CD4-positive, alpha-beta T cell (primary cell): Measurements from ENCODE around the gene APBA2. TPM values are rescaled to one million over a fixed set of nuclear protein-coding genes. Genes with fewer than 3 reads are reported as not detected.

Source experiments
- ATAC-seq: fragments of 200-7000 bp; cut with Tn5 transposase; one replicate; pipeline ENCODE4 v1.10.0; 2022; ENCODE audit warnings: mild to moderate bottlenecking; ENCODE audit not compliant: poor library complexity
- CTCF ChIA-PET: fragments of 350-600 bp; sonication (Branson Sonifier 250); formaldehyde crosslinking; loops from one replicate; lab custom pipeline; 2021; ENCODE audit warnings: antibody characterized with exemption, inconsistent platforms; lab: Charles Lee
- POLR2A ChIA-PET: fragments of 350-600 bp; sonication (Branson Sonifier 250); formaldehyde crosslinking; loops from one replicate; lab custom pipeline; 2021; ENCODE audit warnings: antibody characterized with exemption, inconsistent platforms; lab: Charles Lee
- DNase-seq, 14 experiments: peaks; one replicate each; pipeline ENCODE4 v3.0.0-alpha.2; 2013 to 2020; ENCODE audit warnings: mixed read lengths in 2 of 14
- H3K27ac ChIP-seq, 2 donors: one replicate each; pipeline versions ENCODE4 v1.5.1 to v1.7.0; 2013; ENCODE audit warnings: low read length in 2 of 2, low read depth in 1 of 2, mild to moderate bottlenecking in 1 of 2
- H3K27me3 ChIP-seq, 2 experiments: 1 replicate in 1 of 2; 2 replicates in 1 of 2; pipeline versions ENCODE4 v1.6.1 to v1.7.0; 2013; ENCODE audit warnings: low read length in 2 of 2, control low read depth in 1 of 2, mild to moderate bottlenecking in 1 of 2, moderate library complexity in 1 of 2; ENCODE audit not compliant: insufficient read depth in 2 of 2, control insufficient read depth in 1 of 2
- H3K36me3 ChIP-seq: one replicate; pipeline ENCODE4 v1.6.1; 2013; ENCODE audit warnings: low read length, control low read depth; ENCODE audit not compliant: insufficient read depth
- H3K4me1 ChIP-seq: one replicate; pipeline ENCODE4 v1.6.1; 2013; ENCODE audit warnings: low read length, control low read depth; ENCODE audit not compliant: insufficient read depth
- H3K4me3 ChIP-seq: one replicate; pipeline ENCODE4 v1.5.1; 2013; ENCODE audit warnings: mild to moderate bottlenecking, low read length, moderate library complexity
- H3K9me3 ChIP-seq, 2 experiments: 1 replicate in 1 of 2; 2 replicates in 1 of 2; pipeline versions ENCODE4 v1.6.1 to v1.7.0; 2013; ENCODE audit warnings: low read length in 2 of 2, mild to moderate bottlenecking in 2 of 2, control low read depth in 1 of 2, moderate library complexity in 1 of 2; ENCODE audit not compliant: control insufficient read depth in 1 of 2, insufficient read depth in 1 of 2
- H3K27ac Mint-ChIP-seq: one replicate; pipeline ENCODE4 v1.8.0; 2020; ENCODE audit warnings: mixed read lengths
- H3K27me3 Mint-ChIP-seq: one replicate; pipeline ENCODE4 v1.8.0; 2021; ENCODE audit warnings: mixed read lengths
- H3K36me3 Mint-ChIP-seq: one replicate; pipeline ENCODE4 v1.8.0; 2021; ENCODE audit warnings: low read depth, mixed read lengths
- H3K4me1 Mint-ChIP-seq: one replicate; pipeline ENCODE4 v1.8.0; 2021; ENCODE audit warnings: low read depth, mixed read lengths
- H3K4me3 Mint-ChIP-seq: one replicate; pipeline ENCODE4 v1.8.0; 2020; ENCODE audit warnings: mild to moderate bottlenecking, mixed read lengths
- H3K9me3 Mint-ChIP-seq: one replicate; pipeline ENCODE4 v1.8.0; 2020; ENCODE audit warnings: mixed read lengths
- CTCF ChIP-seq: fragments of 200-600 bp; IDR thresholded peaks from one replicate; pipeline ENCODE4 v1.8.0; 2022; ENCODE audit warnings: antibody characterized with exemption, mild to moderate bottlenecking
- intact Hi-C, 2 experiments: fragments of 100-400 bp; cut with DNase I in 1 of 2; cut with micrococcal nuclease in 1 of 2; formaldehyde crosslinking; loops; one replicate each; pipeline versions ENCODE4 v1.15.1 to v1.9.0; 2023 to 2025; cut with DNase I, micrococcal nuclease
- total RNA-seq, 174 experiments: library from RNA in 2 of 174; stranded (reverse) in 2 of 174; gene quantifications; one replicate each; pipeline ENCODE4 v1.2.3 and lab custom pipeline; 2021 to 2026

Gene APBA2
- total RNA-seq, 2 experiments from 2014 or later = 123 to 126 TPM

GRCh38 chr15:28881170-28881569 lies 4.6 kb upstream of the APBA2 start:
- POLR2A ChIA-PET = no interaction called here

GRCh38 chr15:28881600-28881999 lies 4.2 kb upstream of the APBA2 start:
- no peaks in the 10 kb centered on the region for H3K9me3 Mint-ChIP-seq
- no peak for TF ChIP-seq CTCF
- intact Hi-C loops = no loop called here
- H3K4me1 ChIP-seq = peaks cover 19% of the 10 kb centered on the region
- H3K4me3 ChIP-seq = no peak overlapping the region
- ChIA-PET POLR2A (no interaction called here), CTCF (interaction anchor here (0.9 to 1.1 kb wide), 2 partner anchors 11 to 19 kb away, joined by 3 read pairs; no protein-coding TSS in a partner anchor)
- H3K4me3 Mint-ChIP-seq = no peak overlapping the region
- H3K27ac Mint-ChIP-seq = no peak overlapping the region
- no peaks in the 10 kb centered on the region for H3K27me3 Mint-ChIP-seq
- H3K9me3 ChIP-seq = no peaks in the 10 kb centered on the region
- no peaks in the 10 kb centered on the region for H3K27me3 ChIP-seq
- no peaks in the 10 kb centered on the region for H3K36me3 Mint-ChIP-seq
- no peak overlapping the region for H3K27ac ChIP-seq
- DNase-seq (no peak), ATAC-seq (no peak)
- peaks cover 3% of the 10 kb centered on the region for H3K4me1 Mint-ChIP-seq
- no peaks in the 10 kb centered on the region for H3K36me3 ChIP-seq

More at GRCh38 chr15:28881170-28881569, 4.6 kb upstream of the APBA2 start:
- Histone ChIP-seq H3K9me3 (no peaks in the 10 kb centered on the region), H3K4me1 (peaks cover 23% of the 10 kb centered on the region), H3K4me3 (no peak overlapping the region), H3K27me3 (no peaks in the 10 kb centered on the region), H3K27ac (no peak overlapping the region), H3K36me3 (no peaks in the 10 kb centered on the region)
- ATAC-seq = no peak
- Mint-ChIP-seq H3K36me3 (no peaks in the 10 kb centered on the region), H3K27ac (no peak overlapping the region), H3K4me1 (peaks cover 7% of the 10 kb centered on the region), H3K27me3 (no peaks in the 10 kb centered on the region), H3K9me3 (no peaks in the 10 kb centered on the region), H3K4me3 (no peak overlapping the region)
- TF ChIP-seq CTCF = no peak
- intact Hi-C loops = no loop called here
- DNase-seq = no peak
- CTCF ChIA-PET = interaction anchor here (0.9 to 1.1 kb wide), 2 partner anchors 12 to 19 kb away, joined by 3 read pairs; no protein-coding TSS in a partner anchor

DNA sequence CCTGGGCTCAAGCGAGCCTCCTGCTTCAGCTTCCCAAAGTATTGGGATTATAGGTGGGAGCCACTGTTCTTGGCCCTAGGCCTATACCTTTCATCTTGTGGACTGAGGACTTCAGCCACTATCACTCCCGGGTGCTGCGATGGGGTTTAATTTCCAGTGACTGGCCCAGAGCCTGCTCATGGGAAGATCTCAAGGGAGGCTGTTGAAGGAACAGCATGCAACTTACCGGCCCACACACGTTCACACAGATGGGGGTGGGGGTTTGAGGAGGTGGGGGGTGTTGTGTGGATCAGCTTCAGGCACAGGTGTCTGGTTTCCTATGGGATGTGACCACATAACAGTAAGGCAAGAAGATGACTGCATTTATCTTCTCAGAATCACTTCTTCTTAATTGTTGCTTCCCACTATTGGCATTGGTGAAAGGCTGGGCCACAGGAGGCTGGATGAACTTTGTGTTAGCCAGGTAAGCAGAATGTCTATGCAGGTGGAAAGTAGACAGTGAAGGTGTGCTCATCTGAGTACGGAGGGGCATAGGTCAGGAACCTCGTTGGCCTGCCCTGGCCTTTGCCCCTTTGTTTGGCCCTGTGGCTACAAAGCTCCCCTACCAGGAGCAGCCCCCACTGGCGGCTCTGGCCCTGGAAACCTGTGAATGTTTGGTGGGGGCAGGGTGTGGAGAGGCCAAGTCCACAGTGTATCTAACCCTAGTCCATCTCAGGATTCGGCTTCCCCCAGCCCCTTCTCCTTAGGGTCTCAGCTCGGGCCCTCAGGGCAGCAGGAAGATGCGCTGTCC lies 1.4 kb upstream of the APBA2 start:
- H3K27ac ChIP-seq = no peak overlapping the region
- H3K27me3 Mint-ChIP-seq = no peaks in the 10 kb centered on the region
- ChIA-PET POLR2A (no interaction called here), CTCF (interaction anchor here (1.9 kb wide), 1 partner anchor 54 kb away, joined by 4 read pairs; no protein-coding TSS in a partner anchor)
- H3K27me3 ChIP-seq = peaks cover 0 to 2% of the 10 kb centered on the region in 2 experiments
- peaks cover 42% of the 10 kb centered on the region for H3K4me1 ChIP-seq
- peaks cover 5% of the 10 kb centered on the region for H3K36me3 Mint-ChIP-seq
- intact Hi-C loops = no loop called here
- H3K4me3 ChIP-seq = no peak overlapping the region
- H3K4me1 Mint-ChIP-seq = peaks cover 24% of the 10 kb centered on the region
- no peak for ATAC-seq
- peak overlapping the region; percentile 85 for H3K4me3 Mint-ChIP-seq
- no peak for TF ChIP-seq CTCF
- no peaks in the 10 kb centered on the region for H3K36me3 ChIP-seq
- no peaks in the 10 kb centered on the region for H3K9me3 ChIP-seq
- no peaks in the 10 kb centered on the region for H3K9me3 Mint-ChIP-seq
- H3K27ac Mint-ChIP-seq = peak overlapping the region; percentile 85
- no peak for DNase-seq
